HFFc6 (cell line): Measurements from ENCODE around the gene EEFSEC. TPM values are rescaled to one million over a fixed set of nuclear protein-coding genes. Genes with fewer than 3 reads are reported as not detected.
"Not testable (repeated sequence)": the region's sequence is repeated elsewhere in the genome, so short reads cannot be mapped to it uniquely, and the experiment has no call there.

Experiments
- DNase-seq: peaks from one replicate; pipeline ENCODE4 v3.0.0-alpha.2; 2018
- H3K27ac Mint-ChIP-seq: 2 replicates; pipeline ENCODE4 v1.8.0; 2020; ENCODE audit warnings: mild to moderate bottlenecking, mixed read lengths
- H3K27me3 Mint-ChIP-seq: 2 replicates; pipeline ENCODE4 v1.8.0; 2021; ENCODE audit warnings: mild to moderate bottlenecking, moderate library complexity, mixed read lengths; ENCODE audit not compliant: insufficient read depth
- H3K36me3 Mint-ChIP-seq: 2 replicates; pipeline ENCODE4 v1.8.0; 2021; ENCODE audit warnings: low read depth, mixed read lengths
- H3K4me1 Mint-ChIP-seq: 2 replicates; pipeline ENCODE4 v1.8.0; 2020; ENCODE audit warnings: low read depth, mixed read lengths
- H3K4me3 Mint-ChIP-seq: 2 replicates; pipeline ENCODE4 v1.8.0; 2020; ENCODE audit warnings: mild to moderate bottlenecking, moderate library complexity, mixed read lengths
- H3K9me3 Mint-ChIP-seq: 2 replicates; pipeline ENCODE4 v1.8.0; 2020; ENCODE audit warnings: mild to moderate bottlenecking, mixed read lengths
- total RNA-seq, 6 experiments: library from RNA; stranded (reverse); fragmentation: NEBNext Ultra II Directional; extraction: Animal tissue kit (Norgen Biotek cat#: 25700); gene quantifications; 2 replicates in 1 of 6; 3 replicates in 5 of 6; pipeline ENCODE4 v1.2.3, GENCODE V29; 2021
- TF ChIP-seq, protein P1 (sequence below): fragments of 200-600 bp; sonication (generic); IDR thresholded peaks from 2 replicates; pipeline ENCODE4 v1.5.0; 2021; ENCODE audit warnings: antibody characterized with exemption, mild to moderate bottlenecking

Gene EEFSEC
- total RNA-seq, 6 experiments from 2014 or later, result 8.2 to 11.6 (median 11.0) TPM

DNA sequence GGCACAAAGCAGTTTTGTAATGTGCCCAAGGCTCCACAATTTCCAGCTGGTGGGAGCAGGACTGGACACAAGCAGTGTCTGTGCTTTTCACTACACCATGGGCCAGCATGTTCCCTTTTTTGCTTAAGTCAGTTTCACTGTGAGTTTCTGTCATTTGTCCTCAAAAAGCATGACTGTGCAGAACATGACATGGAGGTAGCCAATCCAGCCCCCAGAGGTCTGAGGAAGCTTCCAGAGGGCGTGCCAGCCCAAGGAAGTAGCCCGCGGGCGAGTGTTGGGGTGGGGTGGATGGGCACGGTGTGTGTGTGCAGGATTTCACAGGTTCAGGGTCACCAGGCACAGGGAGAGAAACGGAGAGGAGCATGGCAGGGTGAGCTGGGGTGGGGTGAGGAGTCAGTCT, 8.0 kb upstream of the EEFSEC start:
- Mint-ChIP-seq H3K27me3 (peaks cover 1% of the 10 kb centered on the region; the same call in 1 of the 2 replicates), H3K36me3 (no peaks in the 10 kb centered on the region)
- DNase-seq, result no peak

DNA sequence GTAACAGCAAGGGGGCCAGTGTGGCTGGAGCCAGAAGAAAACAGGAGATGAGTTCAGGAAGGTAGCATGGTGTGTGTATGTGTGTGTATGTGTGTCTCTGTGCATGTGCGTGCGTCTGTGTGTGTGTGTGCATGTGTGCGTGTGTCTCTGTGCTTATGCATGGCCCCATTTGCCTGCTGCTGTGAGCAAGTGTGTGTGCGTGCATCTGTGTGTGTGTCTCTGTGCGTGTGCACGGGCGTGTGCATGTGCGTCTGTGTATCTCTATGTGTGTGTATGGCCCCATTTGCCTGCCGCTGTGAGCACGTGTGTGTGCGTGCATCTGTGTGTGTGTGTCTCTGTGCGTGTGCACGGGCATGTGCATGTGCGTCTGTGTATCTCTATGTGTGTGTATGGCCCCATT, 7.1 kb upstream of the EEFSEC start:
- DNase-seq, result no peak
- H3K4me1 Mint-ChIP-seq, result peaks cover 27% of the 10 kb centered on the region
- TF ChIP-seq, protein P1, sequence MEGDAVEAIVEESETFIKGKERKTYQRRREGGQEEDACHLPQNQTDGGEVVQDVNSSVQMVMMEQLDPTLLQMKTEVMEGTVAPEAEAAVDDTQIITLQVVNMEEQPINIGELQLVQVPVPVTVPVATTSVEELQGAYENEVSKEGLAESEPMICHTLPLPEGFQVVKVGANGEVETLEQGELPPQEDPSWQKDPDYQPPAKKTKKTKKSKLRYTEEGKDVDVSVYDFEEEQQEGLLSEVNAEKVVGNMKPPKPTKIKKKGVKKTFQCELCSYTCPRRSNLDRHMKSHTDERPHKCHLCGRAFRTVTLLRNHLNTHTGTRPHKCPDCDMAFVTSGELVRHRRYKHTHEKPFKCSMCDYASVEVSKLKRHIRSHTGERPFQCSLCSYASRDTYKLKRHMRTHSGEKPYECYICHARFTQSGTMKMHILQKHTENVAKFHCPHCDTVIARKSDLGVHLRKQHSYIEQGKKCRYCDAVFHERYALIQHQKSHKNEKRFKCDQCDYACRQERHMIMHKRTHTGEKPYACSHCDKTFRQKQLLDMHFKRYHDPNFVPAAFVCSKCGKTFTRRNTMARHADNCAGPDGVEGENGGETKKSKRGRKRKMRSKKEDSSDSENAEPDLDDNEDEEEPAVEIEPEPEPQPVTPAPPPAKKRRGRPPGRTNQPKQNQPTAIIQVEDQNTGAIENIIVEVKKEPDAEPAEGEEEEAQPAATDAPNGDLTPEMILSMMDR, result no peak
- H3K4me3 Mint-ChIP-seq, result no peak overlapping the region
- no peaks in the 10 kb centered on the region for H3K9me3 Mint-ChIP-seq
- H3K27ac Mint-ChIP-seq, result no peak overlapping the region
- peaks cover 1% of the 10 kb centered on the region; the same call in 1 of the 2 replicates for H3K27me3 Mint-ChIP-seq
- no peaks in the 10 kb centered on the region for H3K36me3 Mint-ChIP-seq

More for the DNA sequence above, 8.0 kb upstream of the EEFSEC start:
- no peak overlapping the region for H3K4me3 Mint-ChIP-seq
- peaks cover 36% of the 10 kb centered on the region for H3K4me1 Mint-ChIP-seq
- H3K9me3 Mint-ChIP-seq, result no peaks in the 10 kb centered on the region
- TF ChIP-seq, protein P1, result no peak
- H3K27ac Mint-ChIP-seq, result no peak overlapping the region

DNA sequence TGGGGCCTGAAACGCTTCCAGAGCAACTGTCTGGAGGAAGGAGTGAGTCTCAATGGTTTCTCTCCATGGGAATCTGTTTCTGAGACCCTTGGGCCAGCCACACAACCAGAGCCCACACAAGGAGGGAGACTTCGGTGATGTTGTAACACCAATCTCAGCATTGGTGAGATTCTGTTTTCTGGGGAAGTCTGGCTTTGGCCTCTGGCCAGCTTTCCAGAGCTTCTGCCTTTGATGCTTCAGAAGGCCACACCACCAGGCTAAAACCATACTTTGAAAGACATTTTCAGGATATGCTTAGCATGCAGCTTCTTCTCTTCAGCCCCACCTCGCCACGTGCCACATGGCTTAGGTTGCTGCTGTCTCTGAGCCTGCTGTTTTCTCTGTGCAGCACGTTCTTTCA, 3.6 kb upstream of the EEFSEC start:
- peaks cover 6% of the 10 kb centered on the region for H3K27me3 Mint-ChIP-seq
- no peak for DNase-seq
- TF ChIP-seq, protein P1, result no peak
- no peak overlapping the region for H3K27ac Mint-ChIP-seq
- peaks cover 5% of the 10 kb centered on the region; the same call in 1 of the 2 replicates for H3K36me3 Mint-ChIP-seq
- H3K9me3 Mint-ChIP-seq, result peaks cover 4% of the 10 kb centered on the region
- H3K4me3 Mint-ChIP-seq, result no peak overlapping the region
- peaks cover 13% of the 10 kb centered on the region for H3K4me1 Mint-ChIP-seq

DNA sequence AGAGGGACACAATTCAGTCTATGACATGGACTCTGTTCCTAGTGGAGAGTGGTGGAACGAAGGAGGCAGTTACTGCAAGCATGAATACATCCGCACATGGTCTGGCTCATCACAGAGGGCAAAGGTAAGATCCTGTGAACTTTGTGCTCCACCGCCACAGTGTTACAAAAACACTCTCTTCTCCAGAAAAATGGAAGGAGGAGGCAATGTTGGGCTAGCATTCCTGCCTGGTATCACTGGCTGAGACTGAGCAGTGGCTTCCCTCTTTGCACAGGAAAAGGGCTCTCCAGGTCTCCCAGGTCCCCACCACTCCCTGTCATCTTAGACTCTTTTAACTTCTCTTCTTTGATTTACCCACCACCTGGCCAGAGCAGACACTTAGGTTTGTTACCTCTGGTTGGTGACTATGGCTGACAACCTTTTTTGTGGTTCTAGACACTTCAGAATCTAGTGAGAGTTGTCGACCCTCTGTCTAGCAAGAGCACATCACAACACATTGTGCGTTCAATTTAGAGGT, 1.5 kb upstream of the EEFSEC start:
- peaks cover 6% of the 10 kb centered on the region for H3K27me3 Mint-ChIP-seq
- peaks cover 17% of the 10 kb centered on the region for H3K36me3 Mint-ChIP-seq
- H3K9me3 Mint-ChIP-seq, result peaks cover 4% of the 10 kb centered on the region
- H3K4me1 Mint-ChIP-seq, result peaks cover 5% of the 10 kb centered on the region
- H3K4me3 Mint-ChIP-seq, result no peak overlapping the region
- no peak overlapping the region for H3K27ac Mint-ChIP-seq
- TF ChIP-seq, protein P1, result no peak
- no peak for DNase-seq

DNA sequence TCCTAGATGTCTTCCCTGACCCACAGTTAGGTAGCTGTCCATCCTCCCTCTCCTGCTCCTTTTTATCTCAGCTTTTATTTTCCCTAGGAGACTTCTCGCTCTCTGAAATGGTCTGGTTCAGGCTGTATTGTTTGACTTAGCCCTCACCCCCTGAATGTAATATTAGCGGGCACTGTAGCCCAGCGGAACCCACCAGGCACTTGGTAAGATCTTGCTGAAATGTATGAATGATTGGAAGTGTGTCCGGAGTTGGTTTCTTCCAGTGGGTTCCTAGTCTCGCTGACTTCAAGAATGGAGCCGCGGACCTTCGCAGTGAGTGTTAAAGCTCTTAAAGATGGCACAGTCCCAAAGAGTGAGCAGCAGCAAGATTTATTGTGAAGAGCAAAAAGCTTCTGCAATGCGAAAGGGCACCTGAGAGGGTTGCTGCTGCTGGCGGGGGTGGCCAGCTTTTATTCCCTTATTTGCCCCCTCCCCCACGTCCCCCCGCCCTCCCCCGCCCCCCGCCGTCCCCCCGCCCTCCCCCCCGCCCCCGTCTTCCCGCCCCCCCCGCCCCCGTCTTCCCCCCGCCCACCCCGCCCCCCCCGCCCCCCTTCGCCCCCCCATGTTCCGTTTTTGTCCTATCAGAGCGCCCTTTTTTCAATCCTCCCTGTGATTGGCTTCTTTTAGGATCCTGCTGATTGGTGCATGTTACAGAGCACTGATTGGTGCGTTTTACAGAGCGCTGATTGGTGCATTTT, 694 bp upstream of the EEFSEC start:
- DNase-seq, result peak; percentile 78
- Mint-ChIP-seq H3K4me1 (peaks cover 5% of the 10 kb centered on the region), H3K9me3 (peaks cover 4% of the 10 kb centered on the region)

DNA sequence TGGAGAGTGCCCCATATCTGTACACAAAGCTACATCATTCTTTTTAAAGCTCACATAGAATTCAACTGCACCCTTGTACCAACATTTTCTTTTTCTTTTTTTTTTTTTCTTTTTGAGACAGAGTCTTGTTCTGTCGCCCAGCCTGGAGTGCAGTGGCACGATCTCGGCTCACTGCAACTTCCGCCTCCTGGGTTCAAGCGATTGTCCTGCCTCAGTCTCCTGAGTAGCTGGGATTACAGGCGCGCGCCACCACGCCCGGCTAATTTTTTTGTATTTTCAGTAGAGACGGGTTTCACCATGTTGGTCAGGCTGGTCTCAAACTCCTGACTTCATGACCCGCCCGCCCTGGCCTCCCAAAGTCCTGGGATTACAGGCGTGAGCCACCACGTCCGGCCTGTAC, 1.1 kb downstream of the EEFSEC start:
- not testable (repeated sequence) for H3K4me1 Mint-ChIP-seq, DNase-seq, H3K9me3 Mint-ChIP-seq, H3K27me3 Mint-ChIP-seq
- H3K36me3 Mint-ChIP-seq, result peaks cover 31% of the 10 kb centered on the region
- H3K4me3 Mint-ChIP-seq, result peak overlapping the region; percentile 89
- H3K27ac Mint-ChIP-seq, result peak overlapping the region; percentile 90

More for the DNA sequence above, 694 bp upstream of the EEFSEC start:
- H3K27me3 Mint-ChIP-seq, result peaks cover 6% of the 10 kb centered on the region
- peak overlapping the region; percentile 90 for H3K27ac Mint-ChIP-seq
- TF ChIP-seq, protein P1, result no peak
- H3K4me3 Mint-ChIP-seq, result peak overlapping the region; percentile 89
- peaks cover 22% of the 10 kb centered on the region for H3K36me3 Mint-ChIP-seq
